Right atrium auricular region (tissue), 2 donors: ENCODE data around the gene MAPK10. TPM values are rescaled to one million over a fixed set of nuclear protein-coding genes. Genes with fewer than 3 reads are reported as not detected.

Source experiments
- DNase-seq: peaks from one replicate; pipeline ENCODE4 v3.0.0-alpha.2; 2019; ENCODE audit warnings: low spot score
- H3K27ac ChIP-seq, 2 donors: fragments of 200-600 bp; sonication (generic); 1 replicate in 1 of 2; 2 replicates in 1 of 2; pipeline ENCODE4 v1.5.1; 2016 to 2019
- H3K27me3 ChIP-seq, 2 donors: fragments of 200-600 bp; sonication (generic); one replicate each; pipeline versions ENCODE4 v1.5.1 to v1.6.0; 2017 to 2019
- H3K36me3 ChIP-seq: fragments of 200-600 bp; sonication (generic); one replicate; pipeline ENCODE4 v1.5.1; 2016
- H3K4me1 ChIP-seq, 2 donors: fragments of 200-600 bp; sonication (generic); one replicate each; pipeline versions ENCODE4 v1.5.1 to v1.6.0; 2017 to 2019
- H3K4me3 ChIP-seq, 2 donors: fragments of 200-600 bp; sonication (generic); 1 replicate in 1 of 2; 2 replicates in 1 of 2; pipeline ENCODE4 v1.5.1; 2017 to 2019; ENCODE audit warnings: mild to moderate bottlenecking in 1 of 2, moderate library complexity in 1 of 2
- H3K9me3 ChIP-seq, 2 donors: fragments of 200-600 bp; sonication (generic); one replicate each; pipeline ENCODE4 v1.5.1; 2019
- CTCF ChIP-seq, 2 donors: fragments of 200-600 bp; sonication (generic); IDR thresholded peaks; one replicate each; pipeline ENCODE4 v1.5.1; 2019; ENCODE audit warnings: antibody characterized with exemption in 2 of 2
- total RNA-seq, 2 donors: library from RNA; depleted of rRNA; stranded (reverse); fragments of >200 nt; gene quantifications; one replicate each; pipeline ENCODE4 v1.1.0, GENCODE V29; 2016

Gene MAPK10
- total RNA-seq, 2 donors from 2014 or later, result 2.6 to 3.1 TPM

- Histone ChIP-seq H3K27ac (no peak overlapping the region), H3K9me3 (no peaks in the 10 kb centered on the region), H3K4me3 (no peak overlapping the region), H3K36me3 (no peaks in the 10 kb centered on the region), H3K4me1 (no peaks in the 10 kb centered on the region), H3K27me3 (no peaks in the 10 kb centered on the region)
- TF ChIP-seq CTCF (IDR thresholded peaks at IDR 0.05), result no peak
- DNase-seq, result no peak
These were observed 29.8 kb upstream of the MAPK10 start for GRCh38 chr4:86389664-86390063.

- Histone ChIP-seq H3K36me3 (no peaks in the 10 kb centered on the region), H3K9me3 (no peaks in the 10 kb centered on the region), H3K27ac (no peak overlapping the region), H3K27me3 (no peaks in the 10 kb centered on the region), H3K4me1 (no peaks in the 10 kb centered on the region), H3K4me3 (no peak overlapping the region)
- no peak for DNase-seq
- no peak for TF ChIP-seq CTCF (IDR thresholded peaks at IDR 0.05)
These were observed 28.4 kb upstream of the MAPK10 start for GRCh38 chr4:86388252-86388651.

GRCh38 chr4:86386817-86387415 lies 27.1 kb upstream of the MAPK10 start:
- TF ChIP-seq CTCF (IDR thresholded peaks at IDR 0.05), result no peak
- Histone ChIP-seq H3K36me3 (no peaks in the 10 kb centered on the region), H3K4me1 (no peaks in the 10 kb centered on the region), H3K27me3 (no peaks in the 10 kb centered on the region), H3K9me3 (no peaks in the 10 kb centered on the region), H3K4me3 (no peak overlapping the region), H3K27ac (no peak overlapping the region)
- no peak for DNase-seq

GRCh38 chr4:86386201-86386600 lies 26.3 kb upstream of the MAPK10 start:
- Histone ChIP-seq H3K4me1 (no peaks in the 10 kb centered on the region), H3K27me3 (no peaks in the 10 kb centered on the region), H3K36me3 (no peaks in the 10 kb centered on the region), H3K4me3 (no peak overlapping the region), H3K27ac (no peak overlapping the region), H3K9me3 (no peaks in the 10 kb centered on the region)
- DNase-seq, result no peak
- no peak for TF ChIP-seq CTCF (IDR thresholded peaks at IDR 0.05)

GRCh38 chr4:86381431-86381830 lies 21.6 kb upstream of the MAPK10 start:
- Histone ChIP-seq H3K36me3 (no peaks in the 10 kb centered on the region), H3K27ac (no peak overlapping the region), H3K9me3 (no peaks in the 10 kb centered on the region), H3K27me3 (no peaks in the 10 kb centered on the region), H3K4me1 (no peaks in the 10 kb centered on the region), H3K4me3 (no peak overlapping the region)
- TF ChIP-seq CTCF (IDR thresholded peaks at IDR 0.05), result no peak
- no peak for DNase-seq

GRCh38 chr4:86380181-86380724 lies 20.4 kb upstream of the MAPK10 start:
- Histone ChIP-seq H3K9me3 (no peaks in the 10 kb centered on the region), H3K4me3 (no peak overlapping the region), H3K27ac (no peak overlapping the region), H3K27me3 (no peaks in the 10 kb centered on the region), H3K4me1 (no peaks in the 10 kb centered on the region), H3K36me3 (no peaks in the 10 kb centered on the region)
- no peak for DNase-seq
- no peak for TF ChIP-seq CTCF (IDR thresholded peaks at IDR 0.05)
